ENCODE data around the gene GABRR2. TPM values are rescaled to one million over a fixed set of nuclear protein-coding genes. Genes with fewer than 3 reads are reported as not detected.

The GABRR2 gene
- total RNA-seq, 1 donor from 2014 or later, result 1.4 TPM

GRCh38 chr6:89281779-89282246, 33.3 kb downstream of the GABRR2 start:
- no peak for DNase-seq
- TF ChIP-seq, protein P1, sequence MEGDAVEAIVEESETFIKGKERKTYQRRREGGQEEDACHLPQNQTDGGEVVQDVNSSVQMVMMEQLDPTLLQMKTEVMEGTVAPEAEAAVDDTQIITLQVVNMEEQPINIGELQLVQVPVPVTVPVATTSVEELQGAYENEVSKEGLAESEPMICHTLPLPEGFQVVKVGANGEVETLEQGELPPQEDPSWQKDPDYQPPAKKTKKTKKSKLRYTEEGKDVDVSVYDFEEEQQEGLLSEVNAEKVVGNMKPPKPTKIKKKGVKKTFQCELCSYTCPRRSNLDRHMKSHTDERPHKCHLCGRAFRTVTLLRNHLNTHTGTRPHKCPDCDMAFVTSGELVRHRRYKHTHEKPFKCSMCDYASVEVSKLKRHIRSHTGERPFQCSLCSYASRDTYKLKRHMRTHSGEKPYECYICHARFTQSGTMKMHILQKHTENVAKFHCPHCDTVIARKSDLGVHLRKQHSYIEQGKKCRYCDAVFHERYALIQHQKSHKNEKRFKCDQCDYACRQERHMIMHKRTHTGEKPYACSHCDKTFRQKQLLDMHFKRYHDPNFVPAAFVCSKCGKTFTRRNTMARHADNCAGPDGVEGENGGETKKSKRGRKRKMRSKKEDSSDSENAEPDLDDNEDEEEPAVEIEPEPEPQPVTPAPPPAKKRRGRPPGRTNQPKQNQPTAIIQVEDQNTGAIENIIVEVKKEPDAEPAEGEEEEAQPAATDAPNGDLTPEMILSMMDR (IDR thresholded peaks at IDR 0.05), result peak; percentile 42
- ATAC-seq, result peak; percentile 93
- Histone ChIP-seq H3K27ac (no peak overlapping the region), H3K9me3 (no peaks in the 10 kb centered on the region), H3K27me3 (no peaks in the 10 kb centered on the region), H3K4me3 (no peak overlapping the region), H3K4me1 (no peaks in the 10 kb centered on the region), H3K36me3 (no peaks in the 10 kb centered on the region)
- intact Hi-C loops (cut with DNase I), result no loop called here

- Histone ChIP-seq H3K4me3 (no peak overlapping the region), H3K27ac (no peak overlapping the region), H3K9me3 (no peaks in the 10 kb centered on the region), H3K36me3 (no peaks in the 10 kb centered on the region), H3K4me1 (no peaks in the 10 kb centered on the region), H3K27me3 (no peaks in the 10 kb centered on the region)
- TF ChIP-seq, protein P1 (IDR thresholded peaks at IDR 0.05), result no peak
- no peak for DNase-seq
- ATAC-seq, result no peak
- intact Hi-C loops (cut with DNase I), result no loop called here
These were observed 36.1 kb downstream of the GABRR2 start for GRCh38 chr6:89278956-89279355.

- Histone ChIP-seq H3K27ac (no peak overlapping the region), H3K4me3 (no peak overlapping the region), H3K4me1 (no peaks in the 10 kb centered on the region), H3K36me3 (no peaks in the 10 kb centered on the region), H3K27me3 (no peaks in the 10 kb centered on the region), H3K9me3 (no peaks in the 10 kb centered on the region)
- TF ChIP-seq, protein P1 (IDR thresholded peaks at IDR 0.05), result no peak
- intact Hi-C loops (cut with DNase I), result no loop called here
- ATAC-seq (no peak), DNase-seq (no peak)
These were observed 39.2 kb downstream of the GABRR2 start for GRCh38 chr6:89275900-89276299.

DNA sequence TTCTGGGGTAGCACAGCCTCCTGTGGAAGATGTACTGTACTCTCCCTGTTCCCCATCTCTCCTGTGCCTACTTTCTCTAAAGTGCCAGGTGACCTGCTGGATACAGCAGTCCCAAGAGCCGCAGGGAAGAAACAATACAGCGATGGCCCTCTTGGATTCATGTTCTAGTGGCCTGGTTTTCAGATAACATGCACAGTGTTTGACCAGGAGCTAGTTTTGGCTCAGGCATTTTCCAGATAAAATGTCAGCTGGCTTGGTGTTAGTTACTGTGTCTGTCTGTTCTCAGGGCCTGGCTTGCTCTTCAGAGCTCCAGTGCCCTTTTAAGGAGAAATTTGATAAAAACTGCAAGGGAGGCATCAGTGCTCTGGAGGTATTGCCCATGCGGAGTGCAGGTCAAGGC, 41.3 kb downstream of the GABRR2 start:
- TF ChIP-seq, protein P1 (IDR thresholded peaks at IDR 0.05), result no peak
- H3K4me1 ChIP-seq, result no peaks in the 10 kb centered on the region
- DNase-seq (no peak), ATAC-seq (no peak)
- intact Hi-C loops (cut with DNase I), result no loop called here
- H3K36me3 ChIP-seq, result no peaks in the 10 kb centered on the region
- H3K9me3 ChIP-seq, result no peaks in the 10 kb centered on the region
- H3K27me3 ChIP-seq, result no peaks in the 10 kb centered on the region
- no peak overlapping the region for H3K27ac ChIP-seq
- no peak overlapping the region for H3K4me3 ChIP-seq

DNA sequence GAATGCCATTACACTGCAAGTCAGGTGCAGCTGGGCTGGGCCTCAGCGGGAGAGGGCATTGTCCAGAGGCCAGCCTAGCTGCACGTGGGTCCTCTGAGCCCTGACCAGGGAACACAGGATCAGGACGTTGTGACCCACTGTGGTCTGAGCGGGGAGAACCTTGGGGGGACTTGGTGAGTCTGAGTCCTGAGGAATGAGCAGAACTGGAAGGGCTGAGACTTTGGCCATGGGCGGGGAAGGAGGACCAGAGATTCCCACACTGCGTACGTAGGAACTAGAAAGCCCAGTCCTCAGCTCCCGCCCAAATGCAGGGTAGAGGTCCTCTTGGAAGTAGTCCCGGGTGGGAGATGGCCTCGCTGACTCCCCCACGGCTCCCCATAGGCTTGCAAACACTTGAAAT, 42.5 kb downstream of the GABRR2 start:
- no peak overlapping the region for H3K27ac ChIP-seq
- H3K27me3 ChIP-seq, result no peaks in the 10 kb centered on the region
- H3K36me3 ChIP-seq, result no peaks in the 10 kb centered on the region
- DNase-seq (no peak), ATAC-seq (no peak)
- intact Hi-C loops (cut with DNase I), result no loop called here
- H3K4me1 ChIP-seq, result no peaks in the 10 kb centered on the region
- H3K4me3 ChIP-seq, result no peak overlapping the region
- TF ChIP-seq, protein P1 (IDR thresholded peaks at IDR 0.05), result no peak
- no peaks in the 10 kb centered on the region for H3K9me3 ChIP-seq
